A549 treated with GW870086 at 1 μM for 4 hours (cell line): ENCODE results near the gene SELENOW. TPM values are rescaled to one million over a fixed set of nuclear protein-coding genes. Genes with fewer than 3 reads are reported as not detected.

Experiments used
- total RNA-seq: library from RNA; stranded (reverse); fragments of 200-300 nt; extraction: Qiagen RNA extraction; gene quantifications from 5 replicates; pipeline ENCODE4 v1.2.3, GENCODE V29; 2022; ENCODE audit warnings: low read depth

Gene SELENOW
- 108 to 168 TPM (median 159 TPM) in 5 replicates for total RNA-seq

GRCh38 chr19:47778049-47778953, at the start of gene SELENOW:
SELENOW (plus strand) TSS chr19:47778703; CDS start chr19:47778786, 83 bp downstream.

GRCh38 chr19:47745010-47745901, 33.2 kb upstream of the SELENOW start, which contains the start of gene NOP53:
NOP53 (plus strand) TSS chr19:47745546; CDS start chr19:47745560, 14 bp downstream.

DNA sequence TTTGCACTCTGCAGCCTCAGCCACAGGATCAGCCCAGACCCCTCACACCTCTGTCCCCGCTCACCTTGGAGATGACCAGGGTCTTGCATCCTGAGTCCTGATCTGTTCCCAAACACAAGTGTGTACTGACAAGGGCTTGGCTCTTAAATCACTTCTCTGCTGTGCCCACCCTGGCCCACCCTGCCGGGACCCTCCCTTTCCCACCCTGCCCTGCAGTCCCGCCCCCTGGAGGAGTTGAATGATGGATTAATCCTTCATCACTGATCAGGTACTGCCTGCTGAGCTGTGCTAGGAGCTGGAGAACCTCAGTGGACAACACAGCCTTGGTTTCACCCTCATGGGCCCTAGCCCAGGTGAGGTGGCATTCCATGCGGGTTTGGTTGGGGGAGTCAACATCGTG, 25.9 kb downstream of the SELENOW start, which contains the start of gene TPRX1:
TSS of gene TPRX1 (minus strand) at position 101 of the 400 bp plus-strand sequence. CDS start at position 89, 12 bp downstream.

GRCh38 chr19:47821460-47822020, 43.0 kb downstream of the SELENOW start, which contains the start of gene CRX:
CRX (plus strand) TSS chr19:47821937; CDS start chr19:47834444, 12,507 bp downstream.

Other genes with a start within 250 kb of the SELENOW start
- not detected in 5 replicates for gene ZNF541, start 205.6 kb upstream of the SELENOW start, total RNA-seq
- 11.8 to 15.0 TPM (median 13.9 TPM) in 5 replicates for gene BICRA, start 169.6 kb upstream of the SELENOW start, total RNA-seq
- 124 to 157 TPM (median 150 TPM) in 5 replicates for gene EHD2, start 65.3 kb upstream of the SELENOW start, total RNA-seq
- 227 to 278 TPM (median 248 TPM) in 5 replicates for gene NOP53, start 33.2 kb upstream of the SELENOW start, total RNA-seq
- not detected in 5 replicates for gene TPRX1, start 25.8 kb downstream of the SELENOW start, total RNA-seq
- not detected in 5 replicates for gene CRX, start 43.2 kb downstream of the SELENOW start, total RNA-seq
- gene TPRX2, start 80.5 kb downstream of the SELENOW start, total RNA-seq: not detected in 5 replicates
- not detected in 5 replicates for gene SULT2A1, start 107.6 kb downstream of the SELENOW start, total RNA-seq
- gene BSPH1, start 213.5 kb downstream of the SELENOW start, total RNA-seq: not detected in 5 replicates
- not detected in 5 replicates for gene ELSPBP1, start 215.9 kb downstream of the SELENOW start, total RNA-seq